NCI-H1436 (cell line): ENCODE measurements around the gene SIMC1.

Experiments used
- DNase-seq: peaks from one replicate; lab custom pipeline; 2025; lab: John Stamatoyannopoulos, UW

Gene SIMC1

GRCh38 chr5:176364765-176365350 lies 126.6 kb downstream of the SIMC1 start:
- no peak for DNase-seq

GRCh38 chr5:176365351-176366231 lies 127.4 kb downstream of the SIMC1 start, which contains the start of gene ARL10:
Gene ARL10, plus strand, starts transcription at chr5:176365487. Its CDS starts 77 bp downstream, at chr5:176365564.
- no peak for DNase-seq

GRCh38 chr5:176366232-176366894 lies 128.1 kb downstream of the SIMC1 start:
- no peak for DNase-seq

GRCh38 chr5:176368726-176369125 lies 130.5 kb downstream of the SIMC1 start:
- no peak for DNase-seq

- DNase-seq: no peak
Measured at GRCh38 chr5:176369934-176370711, 131.9 kb downstream of the SIMC1 start.

- no peak for DNase-seq
Measured at GRCh38 chr5:176371621-176372539, 133.7 kb downstream of the SIMC1 start.

GRCh38 chr5:176373100-176373818 lies 135.0 kb downstream of the SIMC1 start:
- no peak for DNase-seq

- DNase-seq: no peak
Measured at GRCh38 chr5:176379881-176380280, 141.7 kb downstream of the SIMC1 start.

GRCh38 chr5:176381423-176381822 lies 143.2 kb downstream of the SIMC1 start:
- DNase-seq: no peak

GRCh38 chr5:176381979-176382378 lies 143.8 kb downstream of the SIMC1 start:
- no peak for DNase-seq

- no peak for DNase-seq
Measured at GRCh38 chr5:176382721-176383120, 144.5 kb downstream of the SIMC1 start.

- no peak for DNase-seq
Measured at GRCh38 chr5:176383248-176383905, 145.2 kb downstream of the SIMC1 start.

GRCh38 chr5:176383961-176384360 lies 145.7 kb downstream of the SIMC1 start:
- no peak for DNase-seq

- DNase-seq: no peak
Measured at GRCh38 chr5:176384366-176384930, 146.2 kb downstream of the SIMC1 start.

GRCh38 chr5:176384991-176385390 lies 146.8 kb downstream of the SIMC1 start:
- no peak for DNase-seq

GRCh38 chr5:176386491-176386890 lies 148.3 kb downstream of the SIMC1 start:
- DNase-seq: no peak

- no peak for DNase-seq
Measured at GRCh38 chr5:176387384-176387925, 149.2 kb downstream of the SIMC1 start.

GRCh38 chr5:176388003-176388443 lies 149.8 kb downstream of the SIMC1 start:
- DNase-seq: no peak
